ENCODE results near the gene MPC2.
"Not testable (repeated sequence)": the region's sequence is repeated elsewhere in the genome, so short reads cannot be mapped to it uniquely, and the experiment has no call there.

MPC2 gene

DNA sequence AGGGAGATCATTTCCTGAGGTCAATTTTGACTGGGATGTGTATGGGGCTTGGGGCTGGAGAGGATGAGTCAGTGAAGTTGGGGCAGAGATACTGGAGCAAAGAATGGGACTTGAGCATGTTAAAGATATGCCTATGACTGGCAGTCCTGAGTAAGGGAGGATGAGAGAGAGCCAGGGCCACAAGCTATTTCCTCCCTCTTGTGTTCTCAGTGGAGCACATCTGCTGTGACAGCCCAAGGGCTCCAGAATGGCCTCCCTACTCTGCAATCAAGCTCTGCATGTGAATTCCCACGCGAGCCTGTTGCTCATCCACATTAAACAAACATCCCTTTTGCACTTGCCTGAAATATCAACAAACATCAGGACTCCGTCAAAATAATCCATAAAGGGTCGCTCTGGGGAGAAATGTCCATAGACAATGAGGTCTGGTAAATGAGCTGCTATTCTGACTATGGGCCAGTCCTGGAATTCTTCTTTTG is 32.2 kb downstream of the MPC2 start:
- DNase-seq: no peak

DNA sequence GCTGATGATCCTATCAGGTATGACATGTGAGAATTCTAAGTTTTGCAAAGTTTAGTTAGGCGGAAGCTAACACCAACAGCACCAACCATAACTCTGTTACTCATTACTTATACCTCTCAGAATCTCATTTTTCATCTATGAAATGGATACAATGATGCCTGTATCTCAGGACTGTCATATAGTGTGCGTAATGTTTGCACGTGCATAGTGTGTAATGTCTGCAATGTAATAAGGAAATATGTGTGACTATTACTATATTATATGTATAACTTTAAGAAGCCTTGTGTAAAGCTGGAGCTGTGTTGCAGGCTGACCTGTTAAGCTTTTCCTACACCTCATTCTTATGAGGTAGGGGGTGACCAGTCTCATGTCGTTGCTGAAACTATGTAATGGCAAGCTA is 36.0 kb downstream of the MPC2 start:
- DNase-seq: no peak

DNA sequence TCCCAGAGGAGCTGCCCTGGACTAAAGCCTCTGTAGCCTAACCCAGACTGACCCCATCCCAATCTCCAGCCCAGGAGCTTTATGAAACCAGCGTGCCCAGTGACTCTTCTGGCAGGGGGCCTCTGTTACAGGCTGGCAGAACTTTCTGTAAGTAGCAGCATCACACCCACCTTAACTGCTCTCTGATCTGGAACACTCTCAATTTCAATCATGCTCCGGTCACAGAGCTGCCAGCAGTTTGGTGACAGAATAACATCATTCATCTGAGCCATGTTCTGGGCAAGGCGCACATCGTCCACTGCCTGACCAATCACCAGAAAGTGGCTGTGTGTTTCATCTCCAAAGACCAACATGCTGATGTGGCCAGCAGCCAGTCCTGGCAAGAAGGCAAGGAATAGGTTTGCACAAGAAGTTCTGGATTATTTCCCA is 37.6 kb downstream of the MPC2 start:
- DNase-seq: no peak

DNA sequence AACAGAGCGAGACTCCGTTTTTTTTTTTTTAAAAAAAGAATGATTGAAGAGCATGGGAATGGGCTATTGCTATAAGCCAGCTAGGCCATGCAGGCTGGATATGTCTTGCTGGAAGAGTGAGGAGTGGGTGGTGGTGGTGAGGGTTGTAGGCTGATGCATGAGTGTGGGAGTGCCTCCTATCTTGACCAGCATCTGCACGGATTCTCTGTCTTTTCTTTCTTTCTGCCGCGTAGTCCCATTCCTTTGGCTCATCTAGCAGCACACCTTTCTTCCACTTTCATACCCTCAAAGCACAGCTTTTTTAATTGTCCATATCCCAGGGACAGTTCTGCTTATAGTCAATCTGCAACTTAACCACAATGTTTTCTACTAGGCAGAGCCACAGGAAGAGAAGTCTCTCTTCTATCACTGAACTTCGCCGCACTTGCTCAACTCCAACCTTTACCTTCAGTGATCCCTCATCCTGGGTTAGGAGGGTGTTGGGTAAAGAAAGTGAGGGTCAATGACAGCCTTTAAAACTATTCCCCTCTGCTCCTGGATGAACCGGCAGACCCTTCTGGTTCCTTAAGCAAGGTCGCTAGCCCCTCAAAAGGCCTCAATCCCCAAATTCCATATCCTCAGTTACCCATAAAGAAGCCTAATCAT is 38.2 kb downstream of the MPC2 start:
- DNase-seq: no peak

DNA sequence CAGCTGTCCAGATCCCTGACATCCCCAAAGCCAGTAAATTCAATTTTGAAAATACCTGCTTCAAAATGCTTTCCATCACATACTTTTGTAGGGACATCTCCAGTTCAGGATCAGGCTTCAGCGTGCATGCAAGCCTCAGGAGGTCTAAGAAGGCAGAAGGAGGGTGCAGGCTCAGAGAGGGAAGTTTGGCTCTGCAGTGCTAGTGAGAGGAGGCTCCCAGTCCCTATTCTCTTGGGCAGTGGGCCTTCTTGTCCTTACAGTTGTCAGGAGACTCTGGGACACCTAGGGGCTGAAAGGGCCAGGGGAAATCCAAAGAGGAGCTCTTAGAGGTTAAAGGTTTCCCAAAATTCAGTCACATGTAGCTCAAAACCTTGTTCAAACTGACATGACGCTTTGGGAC is 43.1 kb downstream of the MPC2 start:
- no peak for DNase-seq

DNA sequence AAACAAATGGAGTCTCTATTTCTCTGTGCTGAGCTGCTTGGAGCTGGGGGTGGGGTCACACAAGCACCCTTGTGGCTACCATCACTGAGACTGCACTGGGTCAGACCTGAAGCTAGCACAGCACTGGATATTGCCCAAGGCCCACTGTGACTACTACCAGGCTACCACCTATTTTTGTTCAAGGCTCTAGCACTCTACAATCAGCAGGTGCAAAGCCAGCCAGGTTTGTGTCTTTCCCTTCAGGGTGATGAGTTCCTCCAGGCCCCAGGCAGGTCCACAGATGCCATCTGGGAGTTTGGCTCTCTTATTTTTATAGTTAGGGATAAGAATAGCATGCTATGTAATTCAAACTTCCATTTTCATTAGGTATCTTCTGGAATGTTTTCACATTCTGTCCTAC is 46.5 kb downstream of the MPC2 start:
- no peak for DNase-seq

DNA sequence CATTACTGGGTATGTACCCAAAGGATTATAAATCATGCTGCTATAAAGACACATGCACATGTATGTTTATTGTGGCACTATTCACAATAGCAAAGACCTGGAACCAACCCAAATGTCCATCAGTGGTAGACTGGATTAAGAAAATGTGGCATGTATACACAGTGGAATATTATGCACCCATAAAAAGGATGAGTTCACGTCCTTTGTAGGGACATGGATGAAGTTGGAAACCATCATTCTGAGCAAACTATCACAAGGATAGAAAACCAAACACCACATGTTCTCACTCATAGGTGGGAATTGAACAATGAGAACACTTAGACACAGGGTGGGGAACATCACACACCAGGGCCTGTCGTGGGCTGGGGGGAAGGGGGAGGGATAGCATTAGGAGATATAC is 49.7 kb downstream of the MPC2 start:
- not testable (repeated sequence) for DNase-seq

DNA sequence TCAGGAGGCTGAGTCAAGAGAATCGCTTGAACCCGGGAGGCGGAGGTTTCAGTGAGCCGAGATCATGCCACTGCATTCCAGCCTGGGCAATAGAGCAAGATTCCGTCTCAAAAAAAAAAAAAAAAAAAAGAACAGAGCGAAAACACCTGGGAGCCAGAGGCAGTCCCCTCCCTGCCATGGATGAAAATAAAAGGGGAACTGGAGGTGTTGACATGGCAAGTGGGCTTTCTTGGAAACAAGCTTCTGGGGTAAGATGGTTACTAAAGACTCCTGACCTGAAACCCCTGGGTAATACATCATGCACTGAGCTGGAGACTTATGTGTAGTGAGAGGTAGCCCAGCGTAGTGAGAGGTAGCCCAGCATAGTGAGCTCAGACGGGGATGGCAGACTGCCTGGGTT is 54.5 kb downstream of the MPC2 start:
- no peak for DNase-seq

DNA sequence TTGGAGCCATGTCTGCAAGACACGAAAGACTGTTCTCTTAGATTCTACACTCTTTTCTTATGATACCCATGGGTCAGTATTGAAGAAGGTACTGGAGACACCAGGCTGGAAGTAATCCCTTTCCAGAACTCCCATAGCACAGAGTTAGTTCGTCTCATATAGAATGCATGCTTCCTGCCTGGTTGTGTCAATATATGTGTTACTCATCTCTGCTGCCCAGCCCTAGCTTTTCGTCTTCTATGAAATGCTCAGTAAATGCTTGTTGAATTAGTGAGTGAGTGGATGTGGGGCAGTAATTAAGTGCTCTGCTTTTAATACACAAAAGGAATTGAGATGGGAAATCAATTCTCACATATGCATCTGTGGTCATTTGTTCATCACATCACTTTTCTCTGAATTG is 55.1 kb downstream of the MPC2 start:
- no peak for DNase-seq

DNA sequence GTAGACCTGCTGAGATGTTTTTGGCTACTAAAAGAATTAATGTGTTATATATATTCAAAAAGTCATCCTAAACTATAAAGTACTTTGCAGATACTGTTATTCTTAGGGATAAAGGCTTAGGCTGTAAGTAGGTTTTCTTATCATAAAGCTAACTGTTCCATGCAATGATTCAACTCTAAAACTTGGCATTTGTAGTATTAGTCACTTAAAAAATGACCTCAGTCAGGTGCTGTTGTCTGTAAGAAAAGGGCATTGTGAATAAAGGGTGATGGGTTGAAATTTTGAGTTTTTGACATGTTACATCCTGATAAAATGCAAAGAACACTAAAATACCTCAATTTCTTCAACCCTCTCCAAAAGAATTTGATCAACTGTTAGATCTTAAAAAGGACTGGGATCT is 55.8 kb downstream of the MPC2 start:
- no peak for DNase-seq

DNA sequence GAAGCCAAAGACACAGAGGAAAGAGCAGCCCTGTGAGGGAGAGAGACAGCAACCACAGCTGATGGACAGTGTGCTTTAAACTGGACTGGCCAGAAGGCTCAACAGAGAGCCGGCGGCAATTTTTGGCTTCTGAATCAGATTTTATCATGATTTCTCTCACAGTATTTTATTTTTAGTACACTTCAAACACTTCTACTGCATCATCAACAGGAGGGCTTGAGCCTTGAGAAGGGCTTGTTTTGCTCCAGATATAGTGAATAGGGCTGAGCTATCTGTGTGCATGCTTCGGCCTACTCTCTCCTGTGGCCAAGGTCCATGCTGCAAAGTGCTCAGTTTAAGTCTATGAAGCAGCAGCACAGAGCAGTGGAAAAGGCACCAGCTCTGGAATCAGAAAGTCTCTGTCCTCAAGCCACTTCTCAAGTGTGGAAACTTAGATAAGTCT is 56.3 kb downstream of the MPC2 start:
- DNase-seq: no peak

DNA sequence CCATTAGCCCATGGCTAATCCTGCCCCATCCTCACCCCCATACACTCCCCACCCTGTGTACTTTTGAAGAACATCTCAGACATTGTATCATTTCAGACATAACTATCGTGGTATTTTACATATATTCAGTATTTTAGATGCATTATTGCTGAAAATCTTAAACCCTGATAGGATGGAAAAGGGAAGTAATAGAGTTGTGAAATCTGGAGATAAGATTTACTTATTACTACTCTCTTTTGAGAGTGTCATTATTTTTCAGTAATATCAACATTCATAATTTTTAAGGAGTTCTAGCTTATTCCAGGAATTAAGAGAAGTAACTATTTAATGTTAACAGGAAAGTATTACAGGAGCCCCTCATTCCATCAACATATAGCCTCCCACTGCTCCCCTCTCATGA is 57.4 kb downstream of the MPC2 start:
- no peak for DNase-seq

DNA sequence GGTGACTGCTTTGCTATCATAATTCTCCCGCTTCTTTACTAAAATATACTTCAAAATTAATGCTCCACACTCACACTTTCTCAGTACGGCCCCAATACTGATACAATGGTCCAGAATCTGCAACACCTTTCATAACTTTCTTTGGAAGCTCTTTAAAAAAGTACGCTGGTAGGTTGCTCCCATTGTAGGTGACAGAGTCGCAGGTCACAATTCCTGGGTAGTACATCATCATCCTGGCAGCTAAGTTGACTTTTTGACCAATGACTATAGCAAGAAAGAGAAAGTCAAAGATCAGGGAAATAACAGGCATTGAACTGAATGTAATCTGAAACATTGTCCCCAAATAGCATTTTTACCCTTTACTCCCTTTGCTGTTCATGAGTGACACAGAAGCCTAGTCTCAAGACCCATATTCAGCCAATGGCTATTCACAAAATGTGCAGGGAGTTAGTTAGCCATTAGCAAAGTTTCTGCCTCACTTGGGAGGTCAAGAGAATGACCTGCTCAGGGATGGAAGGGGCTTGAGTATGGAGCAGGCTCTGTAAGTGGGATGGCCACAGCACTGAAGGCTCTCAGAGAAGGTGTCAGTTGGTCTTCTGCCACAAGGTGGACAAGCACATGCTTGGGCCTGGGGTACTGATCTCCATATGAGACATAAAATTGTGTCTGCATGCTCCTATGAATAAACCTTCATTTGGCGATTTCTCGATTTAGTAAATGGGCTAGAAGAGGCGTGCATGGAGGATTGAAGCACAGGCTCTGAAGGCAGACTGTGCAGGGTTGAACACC is 58.3 kb downstream of the MPC2 start:
- DNase-seq: no peak

DNA sequence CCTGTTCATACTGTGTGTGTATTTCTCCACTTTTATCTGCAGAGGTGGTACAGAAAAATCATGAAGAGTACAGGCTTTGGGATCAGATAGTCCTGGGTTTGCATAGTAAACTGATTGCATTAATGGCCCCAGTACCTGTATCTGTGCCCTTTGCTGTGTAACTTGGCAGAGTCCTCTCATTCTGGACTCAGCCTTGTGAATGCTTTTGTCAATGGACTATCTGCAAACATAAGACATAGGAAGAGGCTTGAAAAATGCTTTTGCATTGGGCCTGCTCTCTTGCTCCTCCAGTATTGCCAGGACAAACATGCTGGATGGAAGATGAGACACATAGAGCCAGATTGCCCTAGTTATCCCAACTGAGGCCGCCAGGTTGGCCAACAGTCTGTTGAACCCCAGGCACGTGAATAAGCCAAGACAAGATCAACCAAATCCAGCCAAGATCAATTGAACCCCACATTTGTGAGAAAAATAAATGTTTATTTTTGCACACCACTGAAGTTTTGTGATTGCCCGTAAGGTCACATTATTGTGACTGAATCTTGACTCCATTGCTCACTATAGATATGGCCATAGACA is 60.2 kb downstream of the MPC2 start:
- no peak for DNase-seq

DNA sequence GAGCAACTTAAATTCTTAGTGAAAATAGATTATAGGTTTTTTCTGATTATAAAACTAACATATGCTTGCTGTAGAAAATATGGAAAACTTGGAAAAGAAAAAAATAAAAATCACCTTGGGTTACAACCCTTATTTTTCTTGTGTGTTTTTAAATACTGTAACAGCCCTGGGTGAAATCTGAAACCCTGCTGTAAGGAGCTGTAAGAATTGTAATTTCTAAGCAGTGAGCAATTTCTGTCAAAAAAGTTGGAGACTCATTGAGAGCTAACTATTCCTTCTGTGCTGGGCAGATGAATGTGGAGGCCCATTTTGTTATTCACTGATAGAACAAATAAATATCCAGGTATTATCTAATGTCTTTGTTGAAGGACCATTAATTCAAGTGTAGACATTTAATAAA is 65.5 kb downstream of the MPC2 start:
- no peak for DNase-seq

DNA sequence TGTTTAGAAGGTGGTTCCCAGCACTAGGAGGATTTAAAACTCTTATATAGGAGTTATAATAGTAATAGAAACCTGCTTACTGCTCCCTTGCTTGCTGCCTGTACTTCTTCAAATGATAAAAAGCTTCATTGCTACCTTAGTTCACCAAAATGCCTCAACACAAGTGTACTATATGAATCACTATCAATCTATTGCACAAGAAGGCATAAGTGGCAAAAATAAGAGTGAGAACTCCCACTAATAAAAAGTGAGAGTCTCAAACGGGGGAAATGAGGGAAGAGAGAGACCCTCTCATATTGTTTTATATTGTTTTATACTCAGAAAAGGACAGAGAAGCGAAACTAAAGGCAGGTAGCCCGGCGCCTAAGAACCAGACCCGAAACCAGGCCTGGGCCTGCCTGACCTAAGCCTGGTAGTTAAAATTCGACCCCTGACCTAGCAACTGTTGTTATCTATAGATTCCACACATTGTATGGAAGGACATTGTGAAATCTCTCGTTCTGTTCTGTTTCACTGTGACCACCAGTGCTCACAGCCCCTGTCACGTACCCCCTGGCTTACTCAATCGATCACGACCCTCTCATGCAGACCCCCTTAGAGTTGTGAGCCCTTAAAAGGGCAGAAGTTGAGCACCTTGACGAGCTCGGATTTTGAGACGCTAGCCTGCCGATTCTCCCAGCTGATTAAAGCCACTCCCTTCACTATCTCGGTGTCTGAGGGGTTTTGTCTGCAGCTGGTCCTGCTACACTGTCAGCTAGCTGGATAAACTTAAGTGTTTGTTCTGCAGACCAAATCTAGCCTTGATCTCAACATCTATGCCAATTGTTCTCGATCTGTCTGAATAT is 67.5 kb downstream of the MPC2 start:
- not testable (repeated sequence) for DNase-seq

DNA sequence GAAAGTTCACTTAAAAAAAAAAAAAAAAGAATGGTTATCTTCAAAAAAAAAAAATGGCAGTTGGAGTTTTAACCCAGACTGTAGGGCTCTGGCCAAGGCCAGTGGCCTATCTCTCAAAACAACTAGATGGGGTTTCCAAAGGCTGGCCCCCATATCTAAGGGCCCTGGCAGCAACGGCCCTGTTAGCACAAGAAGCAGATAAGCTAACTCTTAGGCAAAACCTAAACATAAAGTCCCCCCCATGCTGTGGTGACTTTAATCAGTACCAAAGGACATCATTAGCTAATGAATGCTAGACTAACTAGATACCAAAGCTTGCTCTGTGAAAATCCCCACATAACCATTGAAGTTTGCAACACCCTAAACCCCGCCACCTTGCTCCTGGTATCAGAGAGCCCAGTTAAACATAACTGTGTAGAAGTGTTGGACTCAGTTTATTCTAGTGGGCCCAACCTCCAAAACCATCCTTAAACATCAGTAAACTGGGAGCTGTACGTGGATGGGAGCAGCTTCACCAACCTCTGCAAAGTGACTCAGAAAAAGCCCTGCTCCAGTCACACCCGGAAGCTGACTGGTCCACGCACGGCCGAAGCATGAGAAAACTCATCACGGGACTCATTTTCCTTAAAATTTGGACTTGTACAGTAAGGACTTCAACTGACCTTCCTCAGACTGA is 70.0 kb downstream of the MPC2 start:
- DNase-seq: not testable (repeated sequence)

All from NK-92 treated with Interleukin-12 subunit alpha and Interleukin-12 subunit beta, amount 100 ng/mL, for 24 hours (cell line).